BE2C (cell line): Measurements from ENCODE around the gene HDAC8.

ENCODE experiments used
- DNase-seq: peaks from one replicate; pipeline ENCODE4 v3.0.0-alpha.2; 2020
- H3K27me3 ChIP-seq: fragments of 250-450 bp; sonication (Bioruptor Pico); 2 replicates; pipeline ENCODE4 v1.5.1; 2020; ENCODE audit warnings: mild to moderate bottlenecking
- H3K36me3 ChIP-seq: fragments of 250-450 bp; sonication (Bioruptor Pico); 2 replicates; pipeline ENCODE4 v1.5.1; 2020; ENCODE audit warnings: mild to moderate bottlenecking
- H3K4me1 ChIP-seq: fragments of 250-450 bp; sonication (Bioruptor Pico); 2 replicates; pipeline ENCODE4 v1.5.1; 2020
- H3K4me3 ChIP-seq: 2 replicates; pipeline ENCODE4 v1.5.1; 2011; ENCODE audit warnings: low read depth, low read length
- H3K9me3 ChIP-seq: fragments of 250-450 bp; sonication (Bioruptor Pico); 2 replicates; pipeline ENCODE4 v1.5.1; 2020
- TF ChIP-seq, protein P1 (sequence below): IDR thresholded peaks from 2 replicates; pipeline ENCODE4 v1.5.1; 2012; ENCODE audit warnings: mild to moderate bottlenecking, low read depth, low read length

The HDAC8 gene

DNA sequence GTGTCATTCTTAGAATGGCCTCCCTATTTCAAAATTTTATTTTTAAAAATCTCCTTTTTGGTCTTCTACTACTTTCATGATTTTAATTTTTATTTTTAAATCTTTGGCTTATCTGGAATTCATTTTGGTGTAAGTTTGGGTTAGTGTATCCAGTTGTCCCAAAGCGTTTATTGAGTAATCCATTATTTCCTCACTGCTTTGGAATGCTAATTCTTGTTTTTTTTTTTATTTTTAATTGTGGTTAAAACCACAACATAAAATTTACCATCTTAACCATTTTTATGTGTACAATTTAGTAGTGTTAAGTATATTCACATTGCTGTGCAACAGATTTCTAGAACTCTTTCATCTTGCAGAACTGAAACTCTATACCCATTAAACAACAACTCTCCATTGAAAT lies 275.7 kb downstream of the HDAC8 start:
- TF ChIP-seq, protein P1, sequence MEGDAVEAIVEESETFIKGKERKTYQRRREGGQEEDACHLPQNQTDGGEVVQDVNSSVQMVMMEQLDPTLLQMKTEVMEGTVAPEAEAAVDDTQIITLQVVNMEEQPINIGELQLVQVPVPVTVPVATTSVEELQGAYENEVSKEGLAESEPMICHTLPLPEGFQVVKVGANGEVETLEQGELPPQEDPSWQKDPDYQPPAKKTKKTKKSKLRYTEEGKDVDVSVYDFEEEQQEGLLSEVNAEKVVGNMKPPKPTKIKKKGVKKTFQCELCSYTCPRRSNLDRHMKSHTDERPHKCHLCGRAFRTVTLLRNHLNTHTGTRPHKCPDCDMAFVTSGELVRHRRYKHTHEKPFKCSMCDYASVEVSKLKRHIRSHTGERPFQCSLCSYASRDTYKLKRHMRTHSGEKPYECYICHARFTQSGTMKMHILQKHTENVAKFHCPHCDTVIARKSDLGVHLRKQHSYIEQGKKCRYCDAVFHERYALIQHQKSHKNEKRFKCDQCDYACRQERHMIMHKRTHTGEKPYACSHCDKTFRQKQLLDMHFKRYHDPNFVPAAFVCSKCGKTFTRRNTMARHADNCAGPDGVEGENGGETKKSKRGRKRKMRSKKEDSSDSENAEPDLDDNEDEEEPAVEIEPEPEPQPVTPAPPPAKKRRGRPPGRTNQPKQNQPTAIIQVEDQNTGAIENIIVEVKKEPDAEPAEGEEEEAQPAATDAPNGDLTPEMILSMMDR, result no peak
- H3K9me3 ChIP-seq, result no peaks in the 10 kb centered on the region
- no peaks in the 10 kb centered on the region for H3K36me3 ChIP-seq
- H3K4me1 ChIP-seq, result no peaks in the 10 kb centered on the region
- H3K27me3 ChIP-seq, result no peaks in the 10 kb centered on the region
- no peak overlapping the region for H3K4me3 ChIP-seq
- DNase-seq, result no peak

DNA sequence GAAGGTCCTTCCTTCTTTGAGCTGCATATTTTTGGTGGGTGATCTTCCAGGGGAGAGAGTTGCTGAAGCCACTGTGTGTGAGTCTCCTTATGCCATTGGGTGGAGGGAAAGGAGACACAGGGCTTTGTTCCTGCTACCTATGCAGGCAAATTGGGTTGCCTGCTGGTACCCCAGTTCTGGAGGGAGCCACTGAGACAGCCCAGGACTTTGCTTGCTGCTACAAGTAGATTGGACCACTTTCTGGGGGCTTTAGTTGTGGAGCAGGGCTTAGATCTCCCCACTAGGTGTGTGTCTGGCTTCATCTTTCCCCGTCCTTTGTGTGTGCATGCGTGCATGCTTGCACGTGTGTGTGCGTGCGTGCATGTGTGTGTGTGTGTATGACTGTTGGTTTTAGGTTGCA lies 276.9 kb downstream of the HDAC8 start:
- Histone ChIP-seq H3K4me1 (no peaks in the 10 kb centered on the region), H3K27me3 (no peaks in the 10 kb centered on the region), H3K36me3 (no peaks in the 10 kb centered on the region), H3K9me3 (no peaks in the 10 kb centered on the region), H3K4me3 (no peak overlapping the region)
- TF ChIP-seq, protein P1, result no peak
- no peak for DNase-seq

DNA sequence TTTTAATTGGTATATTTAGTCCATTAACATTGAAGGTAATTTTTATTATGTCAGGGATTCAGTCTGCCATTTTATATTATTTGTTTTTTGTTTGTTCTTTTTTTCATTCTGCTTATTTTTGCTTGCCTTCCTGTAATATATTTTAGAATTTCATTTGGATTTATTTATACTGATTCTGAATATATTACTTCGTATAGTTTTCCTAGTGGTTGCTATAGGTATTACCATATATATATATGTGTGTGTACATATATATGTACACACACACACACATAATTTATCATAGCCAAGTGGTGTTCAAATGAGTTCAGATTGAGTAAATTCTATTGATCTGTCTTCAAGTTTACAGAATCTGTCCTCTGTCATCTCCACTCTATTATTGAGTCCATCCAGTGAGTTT lies 278.1 kb downstream of the HDAC8 start:
- no peak for DNase-seq
- H3K9me3 ChIP-seq, result no peaks in the 10 kb centered on the region
- H3K27me3 ChIP-seq, result no peaks in the 10 kb centered on the region
- no peaks in the 10 kb centered on the region for H3K4me1 ChIP-seq
- TF ChIP-seq, protein P1, result no peak
- H3K36me3 ChIP-seq, result no peaks in the 10 kb centered on the region
- H3K4me3 ChIP-seq, result no peak overlapping the region

DNA sequence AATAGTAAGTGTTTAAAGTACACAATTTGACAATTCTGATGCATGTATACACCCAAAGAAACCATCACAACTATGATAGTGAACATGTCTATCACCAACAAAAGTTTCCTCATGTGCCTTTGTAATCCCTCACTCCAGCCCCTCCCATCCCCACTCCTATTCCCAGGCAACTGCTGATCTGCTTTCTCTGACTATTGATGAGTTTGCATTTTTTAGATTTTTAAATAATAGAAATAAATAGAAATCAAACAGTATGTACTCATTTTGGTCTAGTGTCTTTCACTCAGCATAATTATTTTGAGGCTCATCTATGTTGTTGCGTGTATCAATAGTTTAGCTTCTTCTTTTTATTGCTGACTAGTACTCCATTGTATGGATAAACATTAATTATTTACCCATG lies 290.3 kb downstream of the HDAC8 start:
- no peak for DNase-seq
- Histone ChIP-seq H3K9me3 (no peaks in the 10 kb centered on the region), H3K4me1 (no peaks in the 10 kb centered on the region), H3K27me3 (no peaks in the 10 kb centered on the region), H3K4me3 (no peak overlapping the region), H3K36me3 (no peaks in the 10 kb centered on the region)
- TF ChIP-seq, protein P1, result no peak

DNA sequence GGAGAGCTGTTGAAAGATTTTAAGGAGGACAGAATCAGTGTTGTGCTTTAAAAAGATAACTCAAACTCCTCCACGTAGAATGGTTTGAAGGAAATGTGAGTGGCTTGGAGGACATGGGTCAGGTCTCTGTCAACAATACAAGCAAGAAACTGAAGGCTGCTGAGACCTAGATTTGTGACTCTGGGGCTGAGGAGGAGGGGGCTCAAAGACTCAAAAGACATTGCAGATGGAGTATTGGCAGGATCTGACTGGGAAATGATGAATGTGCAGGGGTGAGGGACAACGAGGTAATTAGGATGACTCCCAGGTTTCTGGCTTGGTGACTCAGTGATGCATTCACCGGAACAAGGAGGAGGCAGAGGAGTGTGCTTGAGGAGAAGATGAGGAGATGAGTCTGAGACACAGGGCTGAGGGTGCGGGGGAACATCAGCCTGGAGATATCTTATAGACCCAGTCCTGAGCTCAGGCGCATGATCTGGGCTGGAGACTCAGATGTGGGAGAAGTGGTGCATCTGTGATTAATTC lies 292.3 kb downstream of the HDAC8 start:
- Histone ChIP-seq H3K4me3 (no peak overlapping the region), H3K27me3 (no peaks in the 10 kb centered on the region), H3K9me3 (no peaks in the 10 kb centered on the region), H3K4me1 (no peaks in the 10 kb centered on the region), H3K36me3 (peaks cover 14% of the 10 kb centered on the region)
- DNase-seq, result no peak
- TF ChIP-seq, protein P1, result no peak
